NCI-H2029 (cell line): ENCODE measurements around the gene ESPNL.
A peak's percentile ranks its signal among the peaks of the same experiment; 100 is the strongest.

Source experiments
- DNase-seq: peaks from one replicate; lab custom pipeline; 2025; lab: John Stamatoyannopoulos, UW

The ESPNL gene

GRCh38 chr2:238129166-238130010, 29.2 kb downstream of the ESPNL start:
- no peak for DNase-seq

- no peak for DNase-seq
Observed at GRCh38 chr2:238130111-238130695, 30.1 kb downstream of the ESPNL start.

GRCh38 chr2:238130696-238131628, 30.8 kb downstream of the ESPNL start:
- no peak for DNase-seq

GRCh38 chr2:238131761-238132462, 31.8 kb downstream of the ESPNL start:
- DNase-seq: no peak

- DNase-seq: no peak
Observed at GRCh38 chr2:238132463-238133450, 32.6 kb downstream of the ESPNL start.

GRCh38 chr2:238133499-238134392, 33.6 kb downstream of the ESPNL start:
- DNase-seq: no peak

- no peak for DNase-seq
Observed at GRCh38 chr2:238134393-238134785, 34.2 kb downstream of the ESPNL start.

- DNase-seq: no peak
Observed at GRCh38 chr2:238135601-238136150, 35.5 kb downstream of the ESPNL start.

GRCh38 chr2:238136820-238137537, 36.8 kb downstream of the ESPNL start:
- no peak for DNase-seq

- no peak for DNase-seq
Observed at GRCh38 chr2:238137885-238138284, 37.7 kb downstream of the ESPNL start.

- no peak for DNase-seq
Observed at GRCh38 chr2:238138331-238139195, 38.4 kb downstream of the ESPNL start, which contains the start of gene KLHL30. TSS of gene KLHL30 (plus strand) at chr2:238138668. CDS start at chr2:238140755, 2,087 bp downstream.

- no peak for DNase-seq
Observed at GRCh38 chr2:238139196-238140039, 39.3 kb downstream of the ESPNL start.

GRCh38 chr2:238140040-238140439, 39.9 kb downstream of the ESPNL start:
- DNase-seq: no peak

- no peak for DNase-seq
Observed at GRCh38 chr2:238140721-238141540, 40.8 kb downstream of the ESPNL start.

GRCh38 chr2:238141541-238142318, 41.6 kb downstream of the ESPNL start:
- DNase-seq: peak; percentile 35
